ENCODE data around the gene GET4. TPM values are rescaled to one million over a fixed set of nuclear protein-coding genes. Genes with fewer than 3 reads are reported as not detected.

The GET4 gene
- polyA plus RNA-seq, 1 donor, result 76.0 TPM

GRCh38 chr7:856444-857095 is 19.8 kb upstream of the GET4 start:
- Histone ChIP-seq H3K4me1 (ENCODE audit: control insufficient read depth, insufficient read depth, low read length) (peaks cover 8% of the 10 kb centered on the region), H3K36me3 (ENCODE audit: control insufficient read depth, insufficient read depth, low read length) (peaks cover 87% of the 10 kb centered on the region), H3K4me3 (ENCODE audit: low read length) (no peak overlapping the region), H3K27ac (ENCODE audit: low read length) (no peak overlapping the region), H3K27me3 (ENCODE audit: control insufficient read depth, insufficient read depth, low read length) (no peaks in the 10 kb centered on the region), H3K9me3 (ENCODE audit: control insufficient read depth, low read depth, low read length) (peaks cover 8% of the 10 kb centered on the region)
- no CpG with 5 or more reads among the region's 30 CpGs for WGBS (ENCODE audit: insufficient coverage, low lambda C conversion rate)
- no peak for DNase-seq

GRCh38 chr7:857661-858060 is 18.7 kb upstream of the GET4 start:
- no peak overlapping the region for H3K27ac ChIP-seq (ENCODE audit: low read length)

GRCh38 chr7:859359-860030 is 16.9 kb upstream of the GET4 start:
- H3K4me1 ChIP-seq (ENCODE audit: control insufficient read depth, insufficient read depth, low read length), result peaks cover 13% of the 10 kb centered on the region
- no peak overlapping the region for H3K4me3 ChIP-seq (ENCODE audit: low read length)
- H3K36me3 ChIP-seq (ENCODE audit: control insufficient read depth, insufficient read depth, low read length), result peaks cover 81% of the 10 kb centered on the region
- WGBS (ENCODE audit: insufficient coverage, low lambda C conversion rate), result no CpG with 5 or more reads among the region's 16 CpGs
- H3K27me3 ChIP-seq (ENCODE audit: control insufficient read depth, insufficient read depth, low read length), result no peaks in the 10 kb centered on the region
- DNase-seq, result peak in 1 of 2 donors; percentile 49
- no peak overlapping the region for H3K27ac ChIP-seq (ENCODE audit: low read length)
- H3K9me3 ChIP-seq (ENCODE audit: control insufficient read depth, low read depth, low read length), result peaks cover 8% of the 10 kb centered on the region

More at GRCh38 chr7:857661-858060, 18.7 kb upstream of the GET4 start:
- DNase-seq, result no peak
- peaks cover 87% of the 10 kb centered on the region for H3K36me3 ChIP-seq (ENCODE audit: control insufficient read depth, insufficient read depth, low read length)
- WGBS (ENCODE audit: insufficient coverage, low lambda C conversion rate), result 100% methylated on average over 1 of the region's 9 CpGs
- H3K27me3 ChIP-seq (ENCODE audit: control insufficient read depth, insufficient read depth, low read length), result no peaks in the 10 kb centered on the region
- H3K4me1 ChIP-seq (ENCODE audit: control insufficient read depth, insufficient read depth, low read length), result peaks cover 13% of the 10 kb centered on the region
- peaks cover 8% of the 10 kb centered on the region for H3K9me3 ChIP-seq (ENCODE audit: control insufficient read depth, low read depth, low read length)
- no peak overlapping the region for H3K4me3 ChIP-seq (ENCODE audit: low read length)

DNA sequence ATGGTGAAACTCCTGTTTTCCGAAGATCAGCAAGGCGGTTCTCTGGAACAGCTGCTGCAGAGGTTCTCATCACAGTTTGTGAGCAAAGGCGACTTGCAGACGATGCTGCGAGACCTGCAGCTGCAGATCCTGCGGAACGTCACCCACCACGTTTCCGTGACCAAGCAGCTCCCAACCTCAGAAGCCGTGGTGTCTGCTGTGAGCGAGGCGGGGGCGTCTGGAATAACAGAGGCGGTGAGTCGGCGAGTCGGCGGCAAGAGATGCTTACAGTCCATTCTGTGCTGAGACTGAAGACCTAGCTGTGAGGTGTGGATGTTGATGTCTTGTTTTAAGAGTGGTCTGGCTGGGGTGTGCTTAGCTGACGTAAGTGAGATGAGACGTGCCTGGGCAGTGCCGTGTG is 16.2 kb upstream of the GET4 start:
- no peaks in the 10 kb centered on the region for H3K27me3 ChIP-seq (ENCODE audit: control insufficient read depth, insufficient read depth, low read length)
- H3K9me3 ChIP-seq (ENCODE audit: control insufficient read depth, low read depth, low read length), result peaks cover 8% of the 10 kb centered on the region
- WGBS (ENCODE audit: insufficient coverage, low lambda C conversion rate), result 100% methylated on average over 4 of the region's 21 CpGs
- peaks cover 81% of the 10 kb centered on the region for H3K36me3 ChIP-seq (ENCODE audit: control insufficient read depth, insufficient read depth, low read length)
- DNase-seq, result no peak
- H3K27ac ChIP-seq (ENCODE audit: low read length), result no peak overlapping the region
- peaks cover 13% of the 10 kb centered on the region for H3K4me1 ChIP-seq (ENCODE audit: control insufficient read depth, insufficient read depth, low read length)
- no peak overlapping the region for H3K4me3 ChIP-seq (ENCODE audit: low read length)

DNA sequence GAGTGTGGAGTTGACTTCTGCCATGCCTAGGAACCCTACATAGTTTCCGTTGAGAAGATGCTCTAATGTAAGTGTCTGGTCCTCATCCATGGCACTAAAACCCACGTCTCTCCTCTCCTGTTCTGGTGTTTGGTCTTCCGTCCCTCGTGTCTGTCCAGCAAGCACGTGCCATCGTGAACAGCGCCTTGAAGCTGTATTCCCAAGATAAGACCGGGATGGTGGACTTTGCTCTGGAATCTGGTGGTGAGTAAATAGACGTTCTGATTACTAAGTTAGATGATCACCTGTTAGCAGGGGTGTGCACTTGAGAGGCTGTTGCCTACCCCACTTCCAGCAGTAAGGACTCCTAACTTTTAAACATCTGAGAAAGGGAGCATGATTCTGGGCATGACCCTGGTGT is 15.1 kb upstream of the GET4 start:
- no peaks in the 10 kb centered on the region for H3K27me3 ChIP-seq (ENCODE audit: control insufficient read depth, insufficient read depth, low read length)
- peaks cover 8% of the 10 kb centered on the region for H3K9me3 ChIP-seq (ENCODE audit: control insufficient read depth, low read depth, low read length)
- H3K4me1 ChIP-seq (ENCODE audit: control insufficient read depth, insufficient read depth, low read length), result peaks cover 13% of the 10 kb centered on the region
- peaks cover 83% of the 10 kb centered on the region for H3K36me3 ChIP-seq (ENCODE audit: control insufficient read depth, insufficient read depth, low read length)
- H3K4me3 ChIP-seq (ENCODE audit: low read length), result no peak overlapping the region
- DNase-seq, result peak; percentile 84 to 93
- peak overlapping the region; percentile 58 for H3K27ac ChIP-seq (ENCODE audit: low read length)
- no CpG with 5 or more reads among the region's 9 CpGs for WGBS (ENCODE audit: insufficient coverage, low lambda C conversion rate)

DNA sequence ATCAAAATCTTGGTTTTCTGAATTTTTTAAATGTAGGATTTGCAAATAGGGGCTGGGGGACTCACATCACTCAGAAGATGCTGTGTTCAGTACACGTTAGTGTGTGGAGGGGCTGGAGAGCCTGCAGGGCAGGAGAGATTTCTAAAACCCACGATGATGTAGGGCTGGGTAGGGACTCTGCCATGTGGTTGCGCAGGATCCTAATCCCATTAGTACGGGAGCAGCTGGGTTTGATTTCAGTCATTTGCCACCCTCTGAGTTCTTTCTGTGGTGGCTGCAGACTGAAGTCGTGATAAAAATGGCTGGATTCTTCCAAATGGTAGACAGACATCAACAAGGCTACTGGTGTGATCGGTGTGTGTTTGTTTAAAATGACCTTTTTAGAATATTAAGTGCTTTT is 14.2 kb upstream of the GET4 start:
- no peak overlapping the region for H3K27ac ChIP-seq (ENCODE audit: low read length)
- H3K4me3 ChIP-seq (ENCODE audit: low read length), result no peak overlapping the region
- no peaks in the 10 kb centered on the region for H3K27me3 ChIP-seq (ENCODE audit: control insufficient read depth, insufficient read depth, low read length)
- no CpG with 5 or more reads among the region's 6 CpGs for whole genome bisulfite sequencing (ENCODE audit: insufficient coverage, low lambda C conversion rate)
- DNase-seq, result no peak
- peaks cover 6% of the 10 kb centered on the region for H3K9me3 ChIP-seq (ENCODE audit: control insufficient read depth, low read depth, low read length)
- H3K4me1 ChIP-seq (ENCODE audit: control insufficient read depth, insufficient read depth, low read length), result peaks cover 13% of the 10 kb centered on the region
- H3K36me3 ChIP-seq (ENCODE audit: control insufficient read depth, insufficient read depth, low read length), result peaks cover 78% of the 10 kb centered on the region

DNA sequence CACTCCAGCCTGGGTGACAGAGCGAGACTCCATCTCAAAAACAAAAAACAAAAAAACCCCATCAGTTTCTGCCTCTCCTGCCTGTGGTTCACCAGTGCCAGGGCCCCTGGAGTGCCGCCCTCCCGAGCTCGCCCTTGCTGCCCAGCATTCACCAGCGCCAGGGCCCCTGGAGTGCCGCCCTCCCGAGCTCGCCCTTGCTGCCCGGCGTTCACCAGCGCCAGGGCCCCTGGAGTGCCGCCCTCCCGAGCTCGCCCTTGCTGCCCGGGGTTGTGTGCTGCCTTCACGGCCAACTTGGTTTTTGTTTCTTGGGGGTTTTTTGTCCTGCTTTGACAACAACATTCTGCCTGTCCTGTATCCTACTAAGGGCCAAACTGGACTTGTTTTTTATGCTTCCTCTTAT is 13.2 kb upstream of the GET4 start:
- no peak for DNase-seq
- peaks cover 7% of the 10 kb centered on the region for H3K9me3 ChIP-seq (ENCODE audit: control insufficient read depth, low read depth, low read length)
- H3K36me3 ChIP-seq (ENCODE audit: control insufficient read depth, insufficient read depth, low read length), result peaks cover 82% of the 10 kb centered on the region
- peaks cover 13% of the 10 kb centered on the region for H3K4me1 ChIP-seq (ENCODE audit: control insufficient read depth, insufficient read depth, low read length)
- no peak overlapping the region for H3K27ac ChIP-seq (ENCODE audit: low read length)
- no CpG with 5 or more reads among the region's 16 CpGs for WGBS (ENCODE audit: insufficient coverage, low lambda C conversion rate)
- no peak overlapping the region for H3K4me3 ChIP-seq (ENCODE audit: low read length)
- H3K27me3 ChIP-seq (ENCODE audit: control insufficient read depth, insufficient read depth, low read length), result no peaks in the 10 kb centered on the region

DNA sequence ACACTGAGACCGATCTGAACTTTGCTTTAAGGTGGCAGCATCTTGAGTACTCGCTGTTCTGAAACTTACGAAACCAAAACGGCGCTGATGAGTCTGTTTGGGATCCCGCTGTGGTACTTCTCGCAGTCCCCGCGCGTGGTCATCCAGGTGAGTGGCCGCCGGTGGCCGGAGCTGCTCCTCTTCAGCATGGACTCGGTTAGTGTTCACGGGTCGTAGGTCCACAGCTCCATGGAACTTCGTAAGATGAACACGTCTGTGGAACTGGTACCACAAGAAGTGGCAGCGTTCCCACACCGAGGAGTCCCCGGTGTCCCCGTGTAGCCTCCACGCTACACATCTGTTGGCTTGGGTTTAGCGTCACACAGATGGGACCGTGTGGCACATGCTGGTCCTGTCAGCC is 10.4 kb upstream of the GET4 start:
- Histone ChIP-seq H3K4me3 (ENCODE audit: low read length) (no peak overlapping the region), H3K4me1 (ENCODE audit: control insufficient read depth, insufficient read depth, low read length) (peaks cover 9% of the 10 kb centered on the region), H3K27me3 (ENCODE audit: control insufficient read depth, insufficient read depth, low read length) (no peaks in the 10 kb centered on the region), H3K27ac (ENCODE audit: low read length) (no peak overlapping the region), H3K9me3 (ENCODE audit: control insufficient read depth, low read depth, low read length) (peaks cover 3% of the 10 kb centered on the region), H3K36me3 (ENCODE audit: control insufficient read depth, insufficient read depth, low read length) (peaks cover 78% of the 10 kb centered on the region)
- DNase-seq, result no peak
- no CpG with 5 or more reads among the region's 25 CpGs for WGBS (ENCODE audit: insufficient coverage, low lambda C conversion rate)

GRCh38 chr7:867001-867405 is 9.4 kb upstream of the GET4 start:
- no peak overlapping the region for H3K27ac ChIP-seq (ENCODE audit: low read length)
- H3K4me1 ChIP-seq (ENCODE audit: control insufficient read depth, insufficient read depth, low read length), result no peaks in the 10 kb centered on the region
- no peak for DNase-seq
- no peak overlapping the region for H3K4me3 ChIP-seq (ENCODE audit: low read length)
- no CpG with 5 or more reads among the region's 18 CpGs for WGBS (ENCODE audit: insufficient coverage, low lambda C conversion rate)
- H3K9me3 ChIP-seq (ENCODE audit: control insufficient read depth, low read depth, low read length), result peaks cover 3% of the 10 kb centered on the region
- peaks cover 76% of the 10 kb centered on the region for H3K36me3 ChIP-seq (ENCODE audit: control insufficient read depth, insufficient read depth, low read length)
- no peaks in the 10 kb centered on the region for H3K27me3 ChIP-seq (ENCODE audit: control insufficient read depth, insufficient read depth, low read length)

DNA sequence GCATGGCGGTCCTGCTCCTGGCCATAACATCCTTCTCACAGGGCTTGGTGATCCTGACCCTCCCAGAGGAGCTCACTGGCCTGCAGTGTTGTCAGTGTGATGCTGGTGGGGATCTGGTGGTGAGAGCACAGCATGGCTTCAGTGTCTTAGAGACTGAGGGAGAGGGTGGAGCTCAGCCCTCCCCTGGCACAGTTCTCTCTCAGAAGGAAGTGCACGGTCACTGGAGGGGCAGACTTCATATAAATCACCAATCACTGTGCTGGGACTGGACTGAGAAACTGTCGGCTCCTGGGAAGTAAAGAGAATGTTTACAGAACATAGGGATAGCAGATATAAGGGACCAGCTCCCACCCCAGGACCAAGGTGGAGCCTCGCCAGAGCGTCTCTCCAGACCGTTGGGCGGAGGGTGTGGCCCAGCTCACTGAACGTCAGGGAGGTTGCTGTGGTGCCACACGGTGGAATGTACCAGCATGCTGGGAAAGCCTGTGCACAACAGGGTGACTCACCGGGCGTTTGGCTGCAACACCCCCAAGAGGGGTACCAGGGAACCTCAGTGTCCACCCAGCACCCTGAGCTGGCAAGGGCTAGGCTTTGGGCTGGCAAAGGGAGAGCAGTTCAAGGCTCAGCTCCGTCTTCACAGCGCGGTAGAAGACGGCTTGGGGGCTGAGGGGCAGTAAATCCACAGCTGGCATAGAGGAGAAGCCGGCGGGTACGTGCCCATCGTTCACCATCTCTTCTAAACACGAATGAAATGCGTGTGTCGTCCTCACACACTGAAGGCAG is 8.8 kb upstream of the GET4 start:
- Histone ChIP-seq H3K27me3 (ENCODE audit: control insufficient read depth, insufficient read depth, low read length) (no peaks in the 10 kb centered on the region), H3K4me3 (ENCODE audit: low read length) (no peak overlapping the region), H3K9me3 (ENCODE audit: control insufficient read depth, low read depth, low read length) (peaks cover 3% of the 10 kb centered on the region), H3K36me3 (ENCODE audit: control insufficient read depth, insufficient read depth, low read length) (peaks cover 76% of the 10 kb centered on the region), H3K4me1 (ENCODE audit: control insufficient read depth, insufficient read depth, low read length) (no peaks in the 10 kb centered on the region), H3K27ac (ENCODE audit: low read length) (no peak overlapping the region)
- DNase-seq, result no peak
- no CpG with 5 or more reads among the region's 22 CpGs for WGBS (ENCODE audit: insufficient coverage, low lambda C conversion rate)
